Fibroblast of skin of right biceps (primary cell): ENCODE results near the gene TEAD1.

Source experiments
- DNase-seq: peaks from one replicate; pipeline ENCODE4 v3.0.0-alpha.2; 2013

Gene TEAD1

DNA sequence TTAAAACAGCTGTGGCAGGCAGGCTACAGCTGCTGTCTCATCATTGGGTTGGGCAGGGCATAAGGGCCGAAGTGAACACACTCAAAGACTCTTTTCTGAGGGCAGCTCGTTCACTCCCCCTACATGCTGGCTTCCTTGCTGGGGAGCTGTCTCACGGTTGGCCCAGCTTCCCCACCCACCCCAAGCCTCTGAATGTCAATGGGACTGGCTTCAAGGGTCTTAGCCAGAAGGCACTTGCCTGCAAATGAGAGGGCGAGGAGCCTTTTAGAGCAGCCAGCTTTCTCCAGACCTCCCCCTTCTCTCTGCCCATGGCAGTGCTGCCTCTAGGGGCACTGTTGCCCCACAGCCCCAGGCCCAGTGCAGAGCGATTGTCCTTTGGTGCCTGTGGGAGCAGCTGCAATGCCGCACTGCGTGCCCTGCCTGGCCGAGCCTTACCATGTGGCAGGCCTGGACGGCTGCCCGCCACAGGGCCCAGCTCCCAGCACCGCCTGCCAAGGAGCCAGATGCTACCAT is 240.2 kb downstream of the TEAD1 start:
- DNase-seq, result peak; percentile 40

DNA sequence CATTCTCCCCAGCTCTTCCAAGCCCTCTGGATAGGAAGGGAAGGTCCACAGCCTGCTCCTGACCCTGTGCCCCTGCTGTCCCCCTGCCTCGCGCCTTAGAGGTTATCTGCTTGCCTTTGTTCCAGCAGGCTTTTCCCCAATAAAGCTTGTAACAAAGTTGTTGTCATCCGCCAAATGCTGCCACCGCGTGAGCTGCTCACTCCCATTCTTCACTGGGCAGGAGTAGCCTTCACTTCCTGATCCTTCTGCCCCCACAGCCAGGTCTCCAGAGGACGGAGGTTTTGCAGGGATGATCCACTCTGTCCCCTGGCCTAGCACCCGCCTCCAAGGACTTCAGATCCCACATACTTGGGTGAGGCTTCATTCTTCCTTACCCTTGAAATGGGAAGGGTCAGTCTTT is 240.9 kb downstream of the TEAD1 start:
- no peak for DNase-seq

- DNase-seq, result no peak
These were observed 243.6 kb downstream of the TEAD1 start for GRCh38 chr11:12917822-12918221.

- DNase-seq, result no peak
These were observed 244.4 kb downstream of the TEAD1 start for GRCh38 chr11:12918667-12919066.

GRCh38 chr11:12922418-12922817 is 248.2 kb downstream of the TEAD1 start:
- DNase-seq, result peak; percentile 52

DNA sequence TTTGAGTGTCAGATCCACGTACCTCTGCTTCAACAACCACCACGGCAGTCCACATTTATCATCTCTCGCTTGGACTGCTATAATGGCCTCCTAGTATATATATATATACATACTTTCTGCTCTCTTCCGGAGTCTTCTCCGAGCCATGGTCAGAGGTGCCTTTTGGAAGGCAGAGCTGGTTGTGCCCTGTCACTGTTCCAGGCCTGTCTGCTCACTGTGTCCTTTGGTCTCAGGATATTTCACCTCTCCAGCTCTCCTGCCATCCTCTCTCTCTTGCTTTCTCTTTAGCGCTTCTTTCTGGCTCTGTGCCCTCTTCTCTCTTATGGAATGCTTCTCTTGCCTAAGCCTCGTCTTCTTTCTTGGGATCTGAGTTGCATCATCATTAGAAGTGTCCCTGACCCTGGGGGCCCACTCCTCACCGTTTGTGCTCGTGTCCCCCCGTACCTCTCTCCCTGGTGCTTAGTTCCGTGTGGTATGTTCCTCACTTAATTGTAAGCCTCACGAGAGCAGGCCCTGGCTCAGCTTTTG is 248.8 kb downstream of the TEAD1 start:
- DNase-seq, result peak; percentile 49

GRCh38 chr11:12924650-12925049 is 250.4 kb downstream of the TEAD1 start:
- no peak for DNase-seq

GRCh38 chr11:12925520-12925919 is 251.3 kb downstream of the TEAD1 start:
- DNase-seq, result no peak

DNA sequence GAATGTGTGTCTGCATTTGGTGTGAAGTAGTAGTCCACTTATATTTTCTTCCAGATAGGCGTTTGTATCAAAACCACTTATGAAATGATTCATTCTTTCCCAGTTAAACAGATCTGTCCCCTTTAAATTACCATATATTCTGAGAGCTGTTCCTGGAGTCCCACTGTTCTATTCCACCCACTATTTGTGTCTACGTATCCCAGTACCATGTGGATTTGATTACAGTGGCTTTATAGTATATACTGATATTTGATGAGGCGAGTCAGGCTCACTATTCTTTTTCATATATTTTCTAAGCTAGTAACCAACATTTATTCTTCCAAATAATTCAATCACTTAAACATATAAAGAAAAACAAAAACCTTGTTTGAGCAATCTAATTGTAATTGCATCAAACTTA is 253.0 kb downstream of the TEAD1 start:
- peak; percentile 41 for DNase-seq

DNA sequence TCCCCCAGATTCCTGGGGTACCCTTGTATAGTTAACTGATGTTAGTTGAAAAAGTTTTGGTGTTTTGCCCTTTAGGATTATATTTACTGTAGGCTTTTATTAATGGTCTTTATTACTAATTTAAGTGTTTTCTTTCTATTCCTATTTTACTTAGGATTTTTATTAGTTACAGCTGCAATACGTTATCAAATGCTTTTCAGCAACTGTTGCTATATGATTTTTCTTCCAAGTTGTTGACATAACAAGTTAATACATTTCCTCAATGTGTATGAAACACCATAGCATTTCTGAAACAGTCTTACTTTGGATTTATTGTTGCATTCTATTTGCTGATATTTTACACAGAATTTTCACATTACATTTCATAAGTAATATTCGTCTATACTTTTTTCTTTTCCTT is 253.7 kb downstream of the TEAD1 start:
- DNase-seq, result no peak

DNA sequence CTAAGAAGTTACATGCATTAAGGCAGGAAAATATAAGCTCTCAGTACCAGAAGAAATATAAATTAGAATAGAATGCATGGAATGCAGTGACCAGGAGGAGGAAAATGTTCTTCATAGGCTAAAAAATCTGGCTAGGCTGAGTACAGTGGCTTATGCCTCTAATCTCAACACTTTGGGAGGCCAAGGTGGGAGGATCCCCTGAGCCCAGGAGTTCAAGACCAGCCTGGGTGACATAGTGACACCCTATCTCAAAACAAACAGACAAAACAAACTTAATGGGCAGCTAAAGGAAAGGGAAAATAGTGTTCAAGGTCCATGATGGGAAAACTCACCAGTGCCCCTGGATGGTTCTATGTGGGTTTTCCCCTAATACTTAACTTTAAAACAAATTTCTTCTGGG is 256.6 kb downstream of the TEAD1 start:
- peak; percentile 33 for DNase-seq

DNA sequence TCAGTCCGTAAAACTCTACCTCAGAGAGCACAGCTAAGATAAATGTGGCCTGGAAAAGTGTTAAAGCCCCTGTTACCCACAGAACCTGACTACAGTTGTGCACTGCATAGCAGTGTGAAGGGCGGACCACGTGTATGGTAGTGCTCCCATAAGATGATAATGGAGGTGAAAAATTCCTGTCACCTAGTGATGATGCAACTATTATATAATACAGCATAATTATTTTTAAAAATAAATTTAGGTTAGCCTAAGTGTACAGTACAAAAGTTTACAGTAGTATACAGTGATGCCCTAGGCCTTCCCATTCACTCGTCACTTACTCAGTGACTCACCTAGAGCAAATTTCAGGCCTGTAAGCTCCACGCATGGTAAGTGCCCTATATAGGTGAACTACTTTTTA is 258.3 kb downstream of the TEAD1 start:
- DNase-seq, result no peak

- DNase-seq, result no peak
These were observed 262.0 kb downstream of the TEAD1 start for GRCh38 chr11:12936200-12936599.

GRCh38 chr11:12938590-12939247 is 264.5 kb downstream of the TEAD1 start:
- no peak for DNase-seq

- no peak for DNase-seq
These were observed 267.4 kb downstream of the TEAD1 start for GRCh38 chr11:12941671-12942070.

DNA sequence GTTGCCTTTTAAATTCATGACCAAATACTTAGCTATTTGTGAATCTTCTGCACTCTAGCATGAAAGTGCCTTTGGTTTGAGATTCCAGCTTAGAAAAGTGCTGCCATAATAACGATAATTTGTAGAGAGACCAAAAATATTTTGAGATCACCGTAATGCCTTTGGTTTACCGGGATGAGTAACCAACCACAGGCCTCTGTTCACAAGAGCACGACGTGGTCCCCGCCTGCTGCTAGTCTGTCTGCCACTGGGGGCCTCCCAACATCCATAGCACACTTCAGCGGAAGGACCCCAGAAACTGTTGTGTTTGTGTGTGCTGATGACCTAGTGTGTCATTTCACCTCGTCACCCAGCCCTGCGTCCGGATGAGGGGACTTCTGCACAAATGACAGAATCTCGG is 267.9 kb downstream of the TEAD1 start:
- peak; percentile 34 for DNase-seq

DNA sequence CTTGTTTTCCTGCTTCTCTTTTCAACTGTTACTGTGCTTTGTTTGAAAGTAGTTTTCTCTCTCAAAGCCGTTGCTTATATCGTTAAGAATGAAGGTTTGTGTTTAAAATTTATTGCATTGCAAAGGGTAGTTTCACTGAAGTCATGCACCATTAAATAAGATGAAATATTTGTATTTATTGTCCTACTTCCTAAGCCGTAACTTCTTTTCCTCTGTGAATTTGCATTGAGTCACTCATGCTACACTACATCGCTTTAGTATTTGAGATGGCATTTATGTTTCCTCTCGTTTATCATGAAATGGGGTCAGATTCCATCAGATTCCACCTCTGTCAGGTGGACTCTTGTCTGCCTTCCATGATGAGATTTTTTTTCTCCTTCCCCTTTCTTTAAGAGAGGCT is 269.1 kb downstream of the TEAD1 start:
- DNase-seq, result no peak

GRCh38 chr11:12944889-12945288 is 270.7 kb downstream of the TEAD1 start:
- DNase-seq, result no peak

DNA sequence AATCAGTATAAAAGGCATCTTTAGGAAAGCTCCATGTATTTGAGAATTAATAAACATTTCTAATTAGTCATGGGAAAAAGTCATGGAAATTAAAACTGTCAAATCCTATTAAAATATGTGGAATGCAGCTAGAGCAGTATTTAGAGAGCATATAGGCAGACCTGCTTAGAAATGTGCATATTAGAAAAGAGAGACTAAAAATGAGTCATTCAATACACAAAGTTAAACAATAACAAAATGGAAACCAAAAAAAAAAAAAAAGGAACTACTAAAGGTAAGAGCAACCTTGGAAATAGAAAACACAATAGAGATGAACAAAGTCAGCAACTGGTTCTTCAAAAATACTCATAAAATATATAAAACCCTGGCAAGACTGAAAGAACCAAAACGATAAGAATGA is 275.2 kb downstream of the TEAD1 start:
- no peak for DNase-seq

DNA sequence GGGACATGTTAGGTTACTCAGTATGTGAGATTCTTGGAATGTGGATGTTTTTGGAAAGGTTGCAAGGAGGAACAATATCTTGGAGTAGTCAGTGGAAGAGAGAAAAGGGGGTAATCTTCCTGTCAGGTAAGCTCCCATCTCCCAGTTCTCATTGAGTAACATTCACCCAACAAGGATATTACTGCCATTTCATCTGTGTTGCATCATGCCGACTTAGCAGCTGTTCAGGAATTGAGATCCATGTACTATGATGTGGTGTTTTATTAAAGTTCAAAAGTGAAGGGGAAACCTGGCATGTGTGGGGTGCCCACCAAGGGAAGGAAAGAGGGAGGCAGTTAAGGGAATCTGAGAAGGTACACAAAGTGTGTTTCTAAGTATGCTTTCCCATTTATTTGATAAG is 276.4 kb downstream of the TEAD1 start:
- peak; percentile 48 for DNase-seq

DNA sequence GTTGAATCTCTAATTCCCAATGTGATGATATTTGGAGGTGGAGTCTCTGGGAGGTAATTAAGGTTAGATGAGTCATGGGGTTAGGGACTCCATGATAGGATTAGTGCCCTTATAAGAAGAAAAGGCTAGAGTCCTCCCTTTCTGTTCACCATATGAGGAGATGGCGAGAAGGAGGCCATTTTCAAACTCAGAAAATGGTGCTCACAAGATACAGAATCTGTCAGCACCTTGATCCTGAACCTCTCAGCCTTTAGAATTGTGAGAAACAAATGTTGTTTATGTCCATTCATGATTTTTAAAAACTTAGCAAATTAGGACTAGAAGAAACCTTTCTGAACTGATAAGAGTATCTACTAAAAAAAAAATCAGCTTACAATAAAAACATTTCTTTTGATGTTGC is 277.2 kb downstream of the TEAD1 start:
- DNase-seq, result no peak

DNA sequence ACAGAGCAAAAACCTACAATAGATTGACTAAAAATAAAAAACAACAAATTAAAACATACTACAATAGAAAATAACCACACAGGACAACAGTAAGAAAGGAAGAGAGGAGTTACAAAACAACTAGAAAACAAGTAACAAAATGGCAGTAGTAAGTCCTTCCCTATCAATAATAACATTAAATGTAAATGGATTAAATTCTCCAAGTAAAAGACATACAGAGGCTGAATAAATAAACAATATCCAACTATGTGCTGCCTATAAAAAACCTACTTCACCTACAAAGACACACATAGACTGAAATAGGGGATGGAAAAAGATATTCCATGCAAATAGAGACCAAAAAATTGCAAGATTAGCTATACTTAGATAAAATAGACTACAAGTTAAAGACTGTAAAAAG is 277.9 kb downstream of the TEAD1 start:
- no peak for DNase-seq

DNA sequence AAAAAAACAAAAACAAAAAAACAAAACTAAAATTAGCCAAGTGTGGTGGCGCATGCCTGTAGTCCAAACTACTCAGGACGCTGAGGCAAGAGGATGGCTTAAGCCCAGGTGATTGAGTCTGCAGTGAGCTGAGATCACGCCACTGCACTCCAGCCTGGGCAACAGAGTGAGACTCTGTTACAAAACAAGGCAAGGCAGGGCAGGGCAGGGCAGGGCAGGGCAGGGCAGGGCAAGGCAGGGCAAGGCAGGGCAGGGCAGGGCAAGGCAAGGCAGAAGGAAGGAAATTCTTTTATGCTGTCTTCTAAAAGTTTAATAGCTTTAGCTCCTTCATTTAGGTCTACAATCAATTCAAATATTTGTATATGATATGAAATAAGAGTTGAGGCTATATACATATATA is 284.8 kb downstream of the TEAD1 start:
- DNase-seq, result no peak

DNA sequence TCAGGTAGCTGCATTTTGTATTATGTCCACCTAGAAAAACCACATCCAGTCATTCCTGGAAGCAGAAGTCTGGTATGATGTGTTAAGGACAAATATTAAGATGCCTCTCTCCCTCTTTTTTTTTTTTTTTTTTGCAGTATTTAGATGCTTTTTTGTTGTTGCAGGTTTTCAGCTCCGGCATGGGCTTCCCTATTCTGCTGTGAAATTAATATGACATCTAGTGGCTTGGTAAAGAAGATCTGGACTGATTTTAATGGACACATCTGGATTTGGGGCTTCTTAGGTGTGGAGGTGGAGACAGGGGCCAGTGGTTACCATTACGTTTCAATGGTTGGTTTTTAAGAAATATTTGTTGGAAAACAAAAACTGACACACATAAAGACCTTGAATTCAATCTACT is 287.4 kb downstream of the TEAD1 start:
- DNase-seq, result peak; percentile 23

DNA sequence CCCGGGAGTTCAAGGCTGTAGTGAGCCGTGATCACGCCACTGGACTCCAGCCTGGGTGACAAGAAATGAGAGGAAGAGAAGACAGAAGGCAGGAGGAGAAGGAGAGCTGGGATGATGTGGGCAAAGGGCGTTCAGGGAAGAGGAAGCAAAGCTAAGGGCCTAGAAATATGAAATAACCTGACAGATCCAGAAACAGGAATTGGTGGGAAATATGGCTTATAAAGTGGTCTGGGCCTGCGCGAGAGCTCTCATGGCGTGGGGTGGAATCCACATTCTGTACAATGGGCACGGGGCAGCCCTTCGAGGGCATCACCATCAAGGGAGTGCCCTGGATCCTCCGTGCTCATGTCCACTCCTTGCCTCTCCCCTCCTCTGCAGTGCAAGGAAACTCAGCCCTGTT is 288.1 kb downstream of the TEAD1 start:
- DNase-seq, result no peak
